Liver (tissue), 3 donors: Measurements from ENCODE around the gene ACTR1A.

Experiments used
- EGR1 ChIP-seq, 2 donors: IDR thresholded peaks; 2 replicates each; pipeline ENCODE4 v1.6.1; 2016 to 2018; ENCODE audit warnings: antibody characterized with exemption in 2 of 2, low read depth in 2 of 2
- HNF4A ChIP-seq, 2 donors: conservative IDR thresholded peaks; 2 replicates each; pipeline ENCODE4 v1.6.1; 2016; ENCODE audit warnings: antibody characterized with exemption in 2 of 2, mild to moderate bottlenecking in 2 of 2
- JUND ChIP-seq, 2 donors: IDR thresholded peaks; 2 replicates each; pipeline ENCODE4 v1.6.1; 2016; ENCODE audit warnings: antibody characterized with exemption in 2 of 2
- NR2F2 ChIP-seq: IDR thresholded peaks from 2 replicates; pipeline ENCODE4 v1.6.1; 2016; ENCODE audit warnings: antibody characterized with exemption
- RAD21 ChIP-seq, 2 donors: IDR thresholded peaks; 2 replicates each; pipeline ENCODE4 v1.6.1; 2016; ENCODE audit warnings: antibody characterized with exemption in 2 of 2, mild to moderate bottlenecking in 2 of 2
- RXRA ChIP-seq, 2 donors: IDR thresholded peaks; 2 replicates each; pipeline ENCODE4 v1.6.1; 2017 to 2018; ENCODE audit warnings: antibody characterized with exemption in 2 of 2, mild to moderate bottlenecking in 1 of 2
- SP1 ChIP-seq: IDR thresholded peaks from 2 replicates; pipeline ENCODE4 v1.6.1; 2018; ENCODE audit warnings: antibody characterized with exemption, mild to moderate bottlenecking
- TAF1 ChIP-seq: conservative IDR thresholded peaks from 2 replicates; pipeline ENCODE4 v1.6.1; 2016; ENCODE audit warnings: antibody characterized with exemption, mild to moderate bottlenecking
- YY1 ChIP-seq: IDR thresholded peaks from 2 replicates; pipeline ENCODE4 v1.6.1; 2016; ENCODE audit warnings: antibody characterized with exemption, mild to moderate bottlenecking
- TF ChIP-seq, protein P1 (sequence below): fragments of 150-350 bp; IDR thresholded peaks from 2 replicates; pipeline ENCODE4 v1.5.1; 2017; ENCODE audit warnings: improper control_type of control experiment, low read depth, low read length; ENCODE audit not compliant: missing input control
- TF ChIP-seq, protein P2 (sequence below): IDR thresholded peaks from 2 replicates; pipeline ENCODE4 v1.6.1; 2016; ENCODE audit warnings: antibody characterized with exemption
- TF ChIP-seq, protein P3 (sequence below): IDR thresholded peaks from 2 replicates; pipeline ENCODE4 v1.6.1; 2016; ENCODE audit warnings: antibody characterized with exemption
- TF ChIP-seq, protein P4 (sequence below): IDR thresholded peaks from 2 replicates; pipeline ENCODE4 v1.6.1; 2016; ENCODE audit warnings: antibody characterized with exemption, mild to moderate bottlenecking
- donor health status: healthy.
- donor health status: healthy.

DNA sequence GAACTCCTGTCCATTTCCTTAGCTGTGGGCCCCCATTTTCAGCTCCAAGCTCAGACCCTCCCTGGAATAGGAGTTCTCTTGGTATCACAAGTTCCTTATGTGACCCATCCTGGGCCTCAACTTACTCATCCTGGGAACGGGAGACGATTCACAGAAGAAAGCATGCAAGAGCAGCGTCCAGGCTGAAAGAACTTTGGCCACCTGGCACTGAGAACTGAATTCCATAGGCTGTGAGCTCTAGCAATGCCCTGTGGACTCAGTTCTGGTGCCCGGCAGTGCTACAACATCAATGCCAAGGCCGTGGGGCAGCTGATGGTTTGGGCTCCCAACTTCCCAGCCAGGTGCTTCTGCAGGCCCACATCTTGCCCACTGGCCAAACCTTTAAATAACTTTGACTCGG is 66.2 kb downstream of the ACTR1A start:
- TF ChIP-seq, protein P1, sequence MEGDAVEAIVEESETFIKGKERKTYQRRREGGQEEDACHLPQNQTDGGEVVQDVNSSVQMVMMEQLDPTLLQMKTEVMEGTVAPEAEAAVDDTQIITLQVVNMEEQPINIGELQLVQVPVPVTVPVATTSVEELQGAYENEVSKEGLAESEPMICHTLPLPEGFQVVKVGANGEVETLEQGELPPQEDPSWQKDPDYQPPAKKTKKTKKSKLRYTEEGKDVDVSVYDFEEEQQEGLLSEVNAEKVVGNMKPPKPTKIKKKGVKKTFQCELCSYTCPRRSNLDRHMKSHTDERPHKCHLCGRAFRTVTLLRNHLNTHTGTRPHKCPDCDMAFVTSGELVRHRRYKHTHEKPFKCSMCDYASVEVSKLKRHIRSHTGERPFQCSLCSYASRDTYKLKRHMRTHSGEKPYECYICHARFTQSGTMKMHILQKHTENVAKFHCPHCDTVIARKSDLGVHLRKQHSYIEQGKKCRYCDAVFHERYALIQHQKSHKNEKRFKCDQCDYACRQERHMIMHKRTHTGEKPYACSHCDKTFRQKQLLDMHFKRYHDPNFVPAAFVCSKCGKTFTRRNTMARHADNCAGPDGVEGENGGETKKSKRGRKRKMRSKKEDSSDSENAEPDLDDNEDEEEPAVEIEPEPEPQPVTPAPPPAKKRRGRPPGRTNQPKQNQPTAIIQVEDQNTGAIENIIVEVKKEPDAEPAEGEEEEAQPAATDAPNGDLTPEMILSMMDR = no peak
- TF ChIP-seq, protein P2, sequence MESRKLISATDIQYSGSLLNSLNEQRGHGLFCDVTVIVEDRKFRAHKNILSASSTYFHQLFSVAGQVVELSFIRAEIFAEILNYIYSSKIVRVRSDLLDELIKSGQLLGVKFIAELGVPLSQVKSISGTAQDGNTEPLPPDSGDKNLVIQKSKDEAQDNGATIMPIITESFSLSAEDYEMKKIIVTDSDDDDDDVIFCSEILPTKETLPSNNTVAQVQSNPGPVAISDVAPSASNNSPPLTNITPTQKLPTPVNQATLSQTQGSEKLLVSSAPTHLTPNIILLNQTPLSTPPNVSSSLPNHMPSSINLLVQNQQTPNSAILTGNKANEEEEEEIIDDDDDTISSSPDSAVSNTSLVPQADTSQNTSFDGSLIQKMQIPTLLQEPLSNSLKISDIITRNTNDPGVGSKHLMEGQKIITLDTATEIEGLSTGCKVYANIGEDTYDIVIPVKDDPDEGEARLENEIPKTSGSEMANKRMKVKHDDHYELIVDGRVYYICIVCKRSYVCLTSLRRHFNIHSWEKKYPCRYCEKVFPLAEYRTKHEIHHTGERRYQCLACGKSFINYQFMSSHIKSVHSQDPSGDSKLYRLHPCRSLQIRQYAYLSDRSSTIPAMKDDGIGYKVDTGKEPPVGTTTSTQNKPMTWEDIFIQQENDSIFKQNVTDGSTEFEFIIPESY = no peak
- peak; percentile 89 for TF ChIP-seq SP1
- TF ChIP-seq, protein P3, sequence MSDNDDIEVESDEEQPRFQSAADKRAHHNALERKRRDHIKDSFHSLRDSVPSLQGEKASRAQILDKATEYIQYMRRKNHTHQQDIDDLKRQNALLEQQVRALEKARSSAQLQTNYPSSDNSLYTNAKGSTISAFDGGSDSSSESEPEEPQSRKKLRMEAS = peak; percentile 62
- peak; percentile 90 to 94 for TF ChIP-seq HNF4A (conservative IDR thresholded peaks at IDR 0.05)
- TF ChIP-seq, protein P4, sequence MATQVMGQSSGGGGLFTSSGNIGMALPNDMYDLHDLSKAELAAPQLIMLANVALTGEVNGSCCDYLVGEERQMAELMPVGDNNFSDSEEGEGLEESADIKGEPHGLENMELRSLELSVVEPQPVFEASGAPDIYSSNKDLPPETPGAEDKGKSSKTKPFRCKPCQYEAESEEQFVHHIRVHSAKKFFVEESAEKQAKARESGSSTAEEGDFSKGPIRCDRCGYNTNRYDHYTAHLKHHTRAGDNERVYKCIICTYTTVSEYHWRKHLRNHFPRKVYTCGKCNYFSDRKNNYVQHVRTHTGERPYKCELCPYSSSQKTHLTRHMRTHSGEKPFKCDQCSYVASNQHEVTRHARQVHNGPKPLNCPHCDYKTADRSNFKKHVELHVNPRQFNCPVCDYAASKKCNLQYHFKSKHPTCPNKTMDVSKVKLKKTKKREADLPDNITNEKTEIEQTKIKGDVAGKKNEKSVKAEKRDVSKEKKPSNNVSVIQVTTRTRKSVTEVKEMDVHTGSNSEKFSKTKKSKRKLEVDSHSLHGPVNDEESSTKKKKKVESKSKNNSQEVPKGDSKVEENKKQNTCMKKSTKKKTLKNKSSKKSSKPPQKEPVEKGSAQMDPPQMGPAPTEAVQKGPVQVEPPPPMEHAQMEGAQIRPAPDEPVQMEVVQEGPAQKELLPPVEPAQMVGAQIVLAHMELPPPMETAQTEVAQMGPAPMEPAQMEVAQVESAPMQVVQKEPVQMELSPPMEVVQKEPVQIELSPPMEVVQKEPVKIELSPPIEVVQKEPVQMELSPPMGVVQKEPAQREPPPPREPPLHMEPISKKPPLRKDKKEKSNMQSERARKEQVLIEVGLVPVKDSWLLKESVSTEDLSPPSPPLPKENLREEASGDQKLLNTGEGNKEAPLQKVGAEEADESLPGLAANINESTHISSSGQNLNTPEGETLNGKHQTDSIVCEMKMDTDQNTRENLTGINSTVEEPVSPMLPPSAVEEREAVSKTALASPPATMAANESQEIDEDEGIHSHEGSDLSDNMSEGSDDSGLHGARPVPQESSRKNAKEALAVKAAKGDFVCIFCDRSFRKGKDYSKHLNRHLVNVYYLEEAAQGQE = peak; percentile 58
- peak in 1 of 2 donors; percentile 27 for TF ChIP-seq RAD21 (IDR thresholded peaks at IDR 0.05)
- no peak for TF ChIP-seq TAF1
- TF ChIP-seq JUND (IDR thresholded peaks at IDR 0.05) = peak in 1 of 2 donors; percentile 22
- peak; percentile 57 to 61 for TF ChIP-seq RXRA (IDR thresholded peaks at IDR 0.05)
- TF ChIP-seq EGR1 (IDR thresholded peaks at IDR 0.05; ENCODE audit: low read depth in 2 of 2) = no peak
- no peak for TF ChIP-seq NR2F2
- peak; percentile 75 for TF ChIP-seq YY1
